HepG2 (cell line): ENCODE measurements around the gene CTIF. TPM values are rescaled to one million over a fixed set of nuclear protein-coding genes. Genes with fewer than 3 reads are reported as not detected.

Experiments used
- CENPT ChIP-seq: sonication (generic); formaldehyde crosslinking; IDR thresholded peaks from 2 replicates; pipeline ENCODE4 v1.8.0; 2022; ENCODE audit warnings: low read depth, mild to moderate bottlenecking, moderate library complexity, missing genetic modification reagents
- CHCHD3 ChIP-seq: sonication (generic); formaldehyde crosslinking; IDR thresholded peaks from 2 replicates; pipeline ENCODE4 v1.8.0; 2022; ENCODE audit warnings: mild to moderate bottlenecking, missing genetic modification reagents, moderate library complexity
- JDP2 ChIP-seq: sonication (generic); formaldehyde crosslinking; IDR thresholded peaks from 2 replicates; pipeline ENCODE4 v1.8.1; 2022; ENCODE audit warnings: missing genetic modification reagents, borderline replicate concordance
- NFRKB ChIP-seq: fragments of 450-650 bp; IDR thresholded peaks from 2 replicates; pipeline ENCODE4 v1.6.1; 2017
- REXO4 ChIP-seq: sonication (generic); formaldehyde crosslinking; IDR thresholded peaks from 2 replicates; pipeline ENCODE4 v1.8.0; 2022; ENCODE audit warnings: missing genetic modification reagents, mild to moderate bottlenecking, borderline replicate concordance
- RFXAP ChIP-seq: sonication (generic); formaldehyde crosslinking; IDR thresholded peaks from 2 replicates; pipeline ENCODE4 v1.4.0; 2020; ENCODE audit warnings: missing genetic modification reagents, borderline replicate concordance
- TEAD3 ChIP-seq: optimal IDR thresholded peaks from 2 replicates; pipeline ENCODE3; 2016; ENCODE audit warnings: borderline replicate concordance
- ZBTB8A ChIP-seq: sonication (generic); formaldehyde crosslinking; IDR thresholded peaks from 2 replicates; pipeline ENCODE4 v1.4.0; 2020; ENCODE audit warnings: mild to moderate bottlenecking, low read depth, missing genetic modification reagents, borderline replicate concordance
- ZNF12 ChIP-seq: sonication (generic); formaldehyde crosslinking; IDR thresholded peaks from 2 replicates; pipeline ENCODE4 v1.5.0; 2020; ENCODE audit warnings: missing genetic modification reagents
- ZNF225 ChIP-seq: sonication (generic); formaldehyde crosslinking; IDR thresholded peaks from 2 replicates; pipeline ENCODE4 v1.4.0; 2020; ENCODE audit warnings: mild to moderate bottlenecking, missing genetic modification reagents
- ZNF350 ChIP-seq: sonication (generic); formaldehyde crosslinking; IDR thresholded peaks from 2 replicates; pipeline ENCODE4 v1.4.0; 2020; ENCODE audit warnings: mild to moderate bottlenecking, low read depth, missing genetic modification reagents, borderline replicate concordance
- ZNF678 ChIP-seq: sonication (generic); formaldehyde crosslinking; IDR thresholded peaks from 2 replicates; pipeline ENCODE4 v1.4.0; 2020; ENCODE audit warnings: mild to moderate bottlenecking, missing genetic modification reagents
- ZSCAN30 ChIP-seq: sonication (generic); formaldehyde crosslinking; IDR thresholded peaks from 2 replicates; pipeline ENCODE4 v1.5.0; 2020; ENCODE audit warnings: mild to moderate bottlenecking, missing genetic modification reagents
- polyA plus RNA-seq, 8 experiments: library from polyadenylated mRNA; depleted of rRNA in 3 of 8; stranded (reverse) in 7 of 8; unstranded in 1 of 8; fragments of >200 nt; fragmentation: Illumina TruSeq in 4 of 8; extraction: Trizol in 4 of 8; gene quantifications; 2 replicates each; pipeline versions ENCODE4 v1.2.1 to v1.2.3, GENCODE V29; 2011 to 2016; ENCODE audit warnings: low read depth in 4 of 8, missing spikeins in 1 of 8, mixed read lengths in 1 of 8; ENCODE audit not compliant: insufficient read depth in 1 of 8
- total RNA-seq, 5 experiments: library from RNA; depleted of rRNA; stranded (reverse); fragments of >200 nt; fragmentation: Illumina TruSeq; extraction: Trizol; gene quantifications; 2 replicates each; pipeline ENCODE4 v1.2.3, GENCODE V29; 2016; ENCODE audit warnings: low read depth in 1 of 5
- TF ChIP-seq, protein P1 (sequence below): sonication (generic); formaldehyde crosslinking; conservative IDR thresholded peaks from 2 replicates; pipeline ENCODE4 v1.4.0; 2020; ENCODE audit warnings: mild to moderate bottlenecking, missing genetic modification reagents, moderate library complexity
- TF ChIP-seq, protein P2 (sequence below): sonication (generic); formaldehyde crosslinking; IDR thresholded peaks from 2 replicates; pipeline ENCODE4 v1.4.0; 2020; ENCODE audit warnings: mild to moderate bottlenecking, low read depth, missing genetic modification reagents
- TF ChIP-seq, protein P3 (sequence below): sonication (generic); formaldehyde crosslinking; IDR thresholded peaks from 2 replicates; pipeline ENCODE4 v1.4.0; 2020; ENCODE audit warnings: missing genetic modification reagents
- TF ChIP-seq, protein P4 (sequence below): sonication (generic); formaldehyde crosslinking; conservative IDR thresholded peaks from 2 replicates; pipeline ENCODE4 v1.8.0; 2022; ENCODE audit warnings: missing genetic modification reagents
- TF ChIP-seq, protein P5 (sequence below): sonication (generic); formaldehyde crosslinking; IDR thresholded peaks from 2 replicates; pipeline ENCODE4 v1.4.0; 2020; ENCODE audit warnings: missing genetic modification reagents, borderline replicate concordance

Gene CTIF
- total and polyA plus RNA-seq, 2 of the 13 experiments (the other 11 are each of a cell fraction or from before 2014, with no cell fraction given): 18.2 to 28.0 TPM

DNA sequence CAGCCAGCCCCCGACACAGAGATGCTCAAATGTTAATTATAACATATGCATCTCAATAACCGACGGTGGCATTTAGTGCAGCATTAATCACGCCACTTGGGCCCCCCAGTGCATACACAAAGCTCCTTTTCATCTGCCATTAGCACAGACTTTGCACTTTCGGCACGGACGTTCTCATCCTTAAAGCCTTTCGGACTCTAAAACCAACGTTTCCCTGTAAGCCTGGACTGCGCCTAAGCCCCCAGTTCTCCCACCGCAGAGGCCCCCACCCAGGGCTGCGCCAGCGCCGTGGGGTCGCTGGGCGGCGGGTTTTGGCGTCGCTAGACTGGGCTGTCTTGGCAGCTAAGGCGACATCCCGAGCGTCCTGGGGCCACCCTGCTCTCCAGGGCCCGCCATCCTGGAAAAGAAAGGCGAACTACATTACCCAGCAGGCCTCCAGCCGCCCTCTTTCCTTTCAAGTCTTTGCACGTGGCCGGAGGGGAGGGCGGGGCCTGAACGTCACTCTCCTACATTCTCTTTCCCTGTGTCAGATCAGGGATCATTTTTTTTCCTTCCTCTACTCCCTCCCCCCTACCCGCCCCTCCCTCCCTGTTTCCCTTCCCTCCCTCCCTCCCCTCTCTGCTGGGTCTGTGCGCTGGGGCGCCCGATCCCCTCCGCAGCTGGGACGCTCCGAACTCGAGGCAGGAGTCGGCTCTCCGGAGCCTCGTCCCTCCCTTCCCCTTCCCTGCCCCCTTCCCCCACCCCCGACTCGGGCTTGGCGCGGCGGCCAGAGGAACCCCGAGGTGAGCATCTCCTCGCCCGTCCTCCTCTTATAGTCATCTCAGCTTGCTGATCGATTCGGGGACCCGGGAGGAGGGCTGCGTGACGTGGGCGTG is at the start of gene CTIF (continued):
- TF ChIP-seq, protein P1, sequence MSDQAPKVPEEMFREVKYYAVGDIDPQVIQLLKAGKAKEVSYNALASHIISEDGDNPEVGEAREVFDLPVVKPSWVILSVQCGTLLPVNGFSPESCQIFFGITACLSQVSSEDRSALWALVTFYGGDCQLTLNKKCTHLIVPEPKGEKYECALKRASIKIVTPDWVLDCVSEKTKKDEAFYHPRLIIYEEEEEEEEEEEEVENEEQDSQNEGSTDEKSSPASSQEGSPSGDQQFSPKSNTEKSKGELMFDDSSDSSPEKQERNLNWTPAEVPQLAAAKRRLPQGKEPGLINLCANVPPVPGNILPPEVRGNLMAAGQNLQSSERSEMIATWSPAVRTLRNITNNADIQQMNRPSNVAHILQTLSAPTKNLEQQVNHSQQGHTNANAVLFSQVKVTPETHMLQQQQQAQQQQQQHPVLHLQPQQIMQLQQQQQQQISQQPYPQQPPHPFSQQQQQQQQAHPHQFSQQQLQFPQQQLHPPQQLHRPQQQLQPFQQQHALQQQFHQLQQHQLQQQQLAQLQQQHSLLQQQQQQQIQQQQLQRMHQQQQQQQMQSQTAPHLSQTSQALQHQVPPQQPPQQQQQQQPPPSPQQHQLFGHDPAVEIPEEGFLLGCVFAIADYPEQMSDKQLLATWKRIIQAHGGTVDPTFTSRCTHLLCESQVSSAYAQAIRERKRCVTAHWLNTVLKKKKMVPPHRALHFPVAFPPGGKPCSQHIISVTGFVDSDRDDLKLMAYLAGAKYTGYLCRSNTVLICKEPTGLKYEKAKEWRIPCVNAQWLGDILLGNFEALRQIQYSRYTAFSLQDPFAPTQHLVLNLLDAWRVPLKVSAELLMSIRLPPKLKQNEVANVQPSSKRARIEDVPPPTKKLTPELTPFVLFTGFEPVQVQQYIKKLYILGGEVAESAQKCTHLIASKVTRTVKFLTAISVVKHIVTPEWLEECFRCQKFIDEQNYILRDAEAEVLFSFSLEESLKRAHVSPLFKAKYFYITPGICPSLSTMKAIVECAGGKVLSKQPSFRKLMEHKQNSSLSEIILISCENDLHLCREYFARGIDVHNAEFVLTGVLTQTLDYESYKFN (CRISPR knock-in tag): no peak; the same call in 1 of the 2 replicates
- TF ChIP-seq CHCHD3: no peak
- no peak for TF ChIP-seq ZNF350 (CRISPR knock-in tag)
- no peak for TF ChIP-seq CENPT
- no peak for TF ChIP-seq ZSCAN30
- TF ChIP-seq, protein P2, sequence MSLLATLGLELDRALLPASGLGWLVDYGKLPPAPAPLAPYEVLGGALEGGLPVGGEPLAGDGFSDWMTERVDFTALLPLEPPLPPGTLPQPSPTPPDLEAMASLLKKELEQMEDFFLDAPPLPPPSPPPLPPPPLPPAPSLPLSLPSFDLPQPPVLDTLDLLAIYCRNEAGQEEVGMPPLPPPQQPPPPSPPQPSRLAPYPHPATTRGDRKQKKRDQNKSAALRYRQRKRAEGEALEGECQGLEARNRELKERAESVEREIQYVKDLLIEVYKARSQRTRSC (CRISPR knock-in tag): no peak
- TF ChIP-seq RFXAP: no peak
- no peak for TF ChIP-seq ZBTB8A
- TF ChIP-seq NFRKB: no peak; the same call in 1 of the 2 replicates
- TF ChIP-seq JDP2 (CRISPR knock-in tag): no peak
- TF ChIP-seq, protein P3, sequence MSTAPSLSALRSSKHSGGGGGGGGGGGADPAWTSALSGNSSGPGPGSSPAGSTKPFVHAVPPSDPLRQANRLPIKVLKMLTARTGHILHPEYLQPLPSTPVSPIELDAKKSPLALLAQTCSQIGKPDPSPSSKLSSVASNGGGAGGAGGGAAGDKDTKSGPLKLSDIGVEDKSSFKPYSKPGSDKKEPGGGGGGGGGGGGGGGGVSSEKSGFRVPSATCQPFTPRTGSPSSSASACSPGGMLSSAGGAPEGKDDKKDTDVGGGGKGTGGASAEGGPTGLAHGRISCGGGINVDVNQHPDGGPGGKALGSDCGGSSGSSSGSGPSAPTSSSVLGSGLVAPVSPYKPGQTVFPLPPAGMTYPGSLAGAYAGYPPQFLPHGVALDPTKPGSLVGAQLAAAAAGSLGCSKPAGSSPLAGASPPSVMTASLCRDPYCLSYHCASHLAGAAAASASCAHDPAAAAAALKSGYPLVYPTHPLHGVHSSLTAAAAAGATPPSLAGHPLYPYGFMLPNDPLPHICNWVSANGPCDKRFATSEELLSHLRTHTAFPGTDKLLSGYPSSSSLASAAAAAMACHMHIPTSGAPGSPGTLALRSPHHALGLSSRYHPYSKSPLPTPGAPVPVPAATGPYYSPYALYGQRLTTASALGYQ (CRISPR knock-in tag): 0 out of 2 replicates have a peak, but pooled peaks have one; percentile 55
- TF ChIP-seq, protein P4, sequence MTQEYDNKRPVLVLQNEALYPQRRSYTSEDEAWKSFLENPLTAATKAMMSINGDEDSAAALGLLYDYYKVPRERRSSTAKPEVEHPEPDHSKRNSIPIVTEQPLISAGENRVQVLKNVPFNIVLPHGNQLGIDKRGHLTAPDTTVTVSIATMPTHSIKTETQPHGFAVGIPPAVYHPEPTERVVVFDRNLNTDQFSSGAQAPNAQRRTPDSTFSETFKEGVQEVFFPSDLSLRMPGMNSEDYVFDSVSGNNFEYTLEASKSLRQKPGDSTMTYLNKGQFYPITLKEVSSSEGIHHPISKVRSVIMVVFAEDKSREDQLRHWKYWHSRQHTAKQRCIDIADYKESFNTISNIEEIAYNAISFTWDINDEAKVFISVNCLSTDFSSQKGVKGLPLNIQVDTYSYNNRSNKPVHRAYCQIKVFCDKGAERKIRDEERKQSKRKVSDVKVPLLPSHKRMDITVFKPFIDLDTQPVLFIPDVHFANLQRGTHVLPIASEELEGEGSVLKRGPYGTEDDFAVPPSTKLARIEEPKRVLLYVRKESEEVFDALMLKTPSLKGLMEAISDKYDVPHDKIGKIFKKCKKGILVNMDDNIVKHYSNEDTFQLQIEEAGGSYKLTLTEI (CRISPR knock-in tag): no peak
- TF ChIP-seq ZNF12 (CRISPR knock-in tag): no peak
- TF ChIP-seq REXO4: no peak
- no peak for TF ChIP-seq ZNF678 (CRISPR knock-in tag)
- peak; percentile 26 for TF ChIP-seq TEAD3 (CRISPR knock-in tag)
- TF ChIP-seq, protein P5, sequence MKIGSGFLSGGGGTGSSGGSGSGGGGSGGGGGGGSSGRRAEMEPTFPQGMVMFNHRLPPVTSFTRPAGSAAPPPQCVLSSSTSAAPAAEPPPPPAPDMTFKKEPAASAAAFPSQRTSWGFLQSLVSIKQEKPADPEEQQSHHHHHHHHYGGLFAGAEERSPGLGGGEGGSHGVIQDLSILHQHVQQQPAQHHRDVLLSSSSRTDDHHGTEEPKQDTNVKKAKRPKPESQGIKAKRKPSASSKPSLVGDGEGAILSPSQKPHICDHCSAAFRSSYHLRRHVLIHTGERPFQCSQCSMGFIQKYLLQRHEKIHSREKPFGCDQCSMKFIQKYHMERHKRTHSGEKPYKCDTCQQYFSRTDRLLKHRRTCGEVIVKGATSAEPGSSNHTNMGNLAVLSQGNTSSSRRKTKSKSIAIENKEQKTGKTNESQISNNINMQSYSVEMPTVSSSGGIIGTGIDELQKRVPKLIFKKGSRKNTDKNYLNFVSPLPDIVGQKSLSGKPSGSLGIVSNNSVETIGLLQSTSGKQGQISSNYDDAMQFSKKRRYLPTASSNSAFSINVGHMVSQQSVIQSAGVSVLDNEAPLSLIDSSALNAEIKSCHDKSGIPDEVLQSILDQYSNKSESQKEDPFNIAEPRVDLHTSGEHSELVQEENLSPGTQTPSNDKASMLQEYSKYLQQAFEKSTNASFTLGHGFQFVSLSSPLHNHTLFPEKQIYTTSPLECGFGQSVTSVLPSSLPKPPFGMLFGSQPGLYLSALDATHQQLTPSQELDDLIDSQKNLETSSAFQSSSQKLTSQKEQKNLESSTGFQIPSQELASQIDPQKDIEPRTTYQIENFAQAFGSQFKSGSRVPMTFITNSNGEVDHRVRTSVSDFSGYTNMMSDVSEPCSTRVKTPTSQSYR (CRISPR knock-in tag): no peak
- TF ChIP-seq ZNF225 (CRISPR knock-in tag): no peak
